WERI-Rb-1 (cell line): ENCODE data around the gene AGPAT2.

Source experiments
- DNase-seq: peaks from one replicate; pipeline ENCODE4 v3.0.0-alpha.2; 2020
- H3K27ac ChIP-seq: fragments of 250-450 bp; sonication (Bioruptor Pico); 2 replicates; pipeline ENCODE4 v1.5.1; 2020; ENCODE audit warnings: mild to moderate bottlenecking, moderate library complexity
- H3K27me3 ChIP-seq: fragments of 250-450 bp; sonication (Bioruptor Pico); 2 replicates; pipeline ENCODE4 v1.5.1; 2021; ENCODE audit warnings: mild to moderate bottlenecking, low read depth, moderate library complexity; ENCODE audit not compliant: insufficient read depth, severe bottlenecking
- H3K36me3 ChIP-seq: fragments of 250-450 bp; sonication (Bioruptor Pico); 2 replicates; pipeline ENCODE4 v1.5.1; 2020; ENCODE audit warnings: mild to moderate bottlenecking, moderate library complexity
- H3K4me3 ChIP-seq: 2 replicates; pipeline ENCODE4 v1.5.1; 2011; ENCODE audit warnings: low read depth, mild to moderate bottlenecking, control low read depth, low read length
- H3K9me3 ChIP-seq: fragments of 250-450 bp; sonication (Bioruptor Pico); 2 replicates; pipeline ENCODE4 v1.5.1; 2021; ENCODE audit warnings: mild to moderate bottlenecking, moderate library complexity; ENCODE audit not compliant: severe bottlenecking
- CTCF ChIP-seq: IDR thresholded peaks from 2 replicates; pipeline ENCODE4 v1.5.1; 2011; ENCODE audit warnings: low read depth, mild to moderate bottlenecking, control low read depth, inconsistent platforms, low read length

The AGPAT2 gene

GRCh38 chr9:136729926-136730325, 42.7 kb upstream of the AGPAT2 start:
- no peak for DNase-seq
- Histone ChIP-seq H3K9me3 (no peaks in the 10 kb centered on the region), H3K27me3 (peaks cover 9% of the 10 kb centered on the region), H3K36me3 (peaks cover 26% of the 10 kb centered on the region), H3K4me3 (no peak overlapping the region), H3K27ac (no peak overlapping the region)
- TF ChIP-seq CTCF = no peak

- H3K4me3 ChIP-seq = peak overlapping the region; percentile 58; the same call in 1 of the 2 replicates
- no peak overlapping the region for H3K27ac ChIP-seq
- peaks cover 9% of the 10 kb centered on the region for H3K27me3 ChIP-seq
- TF ChIP-seq CTCF = no peak
- no peak for DNase-seq
- peaks cover 34% of the 10 kb centered on the region for H3K36me3 ChIP-seq
- no peaks in the 10 kb centered on the region for H3K9me3 ChIP-seq
Measured at GRCh38 chr9:136729144-136729543, 41.9 kb upstream of the AGPAT2 start.

- TF ChIP-seq CTCF = no peak
- H3K27ac ChIP-seq = peak overlapping the region; percentile 38
- peaks cover 39% of the 10 kb centered on the region for H3K36me3 ChIP-seq
- DNase-seq = no peak
- no peaks in the 10 kb centered on the region for H3K9me3 ChIP-seq
- peak overlapping the region; percentile 58 for H3K4me3 ChIP-seq
- H3K27me3 ChIP-seq = peaks cover 9% of the 10 kb centered on the region
Measured at GRCh38 chr9:136728548-136729123, 41.4 kb upstream of the AGPAT2 start.

GRCh38 chr9:136728080-136728547, 40.9 kb upstream of the AGPAT2 start:
- H3K9me3 ChIP-seq = no peaks in the 10 kb centered on the region
- H3K27me3 ChIP-seq = peaks cover 9% of the 10 kb centered on the region
- H3K4me3 ChIP-seq = peak overlapping the region; percentile 97
- peak; percentile 90 for TF ChIP-seq CTCF
- DNase-seq = peak; percentile 88
- H3K36me3 ChIP-seq = peaks cover 45% of the 10 kb centered on the region
- H3K27ac ChIP-seq = peak overlapping the region; percentile 66

GRCh38 chr9:136726631-136727191, 39.5 kb upstream of the AGPAT2 start:
- Histone ChIP-seq H3K27ac (peak overlapping the region; percentile 39), H3K4me3 (peak overlapping the region; percentile 97), H3K36me3 (peaks cover 56% of the 10 kb centered on the region), H3K27me3 (peaks cover 9% of the 10 kb centered on the region), H3K9me3 (no peaks in the 10 kb centered on the region)
- DNase-seq = no peak
- TF ChIP-seq CTCF = 0 out of 2 replicates have a peak, but pooled peaks have one; percentile 20
